A673 (cell line): Measurements from ENCODE around the gene NAB2. TPM values are rescaled to one million over a fixed set of nuclear protein-coding genes. Genes with fewer than 3 reads are reported as not detected.
"Not testable (repeated sequence)": the region's sequence is repeated elsewhere in the genome, so short reads cannot be mapped to it uniquely, and the experiment has no call there.

Experiments
- BruUV-seq: library from RNA; stranded (reverse); fragments of 400-500 nt; replicated peaks from 2 replicates; lab custom pipeline; 2021; lab: Mats Ljungman, UMichigan
- CTCF ChIA-PET: fragments of 300-600 bp; sonication (Branson Sonifier 250); formaldehyde crosslinking; loops from one replicate; lab custom pipeline; 2022; ENCODE audit warnings: antibody characterized with exemption; lab: Charles Lee
- POLR2A ChIA-PET: fragments of 300-600 bp; sonication (Branson Sonifier 250); formaldehyde crosslinking; loops from one replicate; lab custom pipeline; 2022; ENCODE audit warnings: antibody characterized with exemption; ENCODE audit not compliant: low non-redundant PET; lab: Charles Lee
- DNase-seq: peaks from one replicate; pipeline ENCODE4 v3.0.0-alpha.2; 2015; ENCODE audit warnings: low spot score
- H3K27ac ChIP-seq: fragments of 200-600 bp; sonication (generic); 2 replicates; pipeline ENCODE4 v1.5.1; 2016; ENCODE audit warnings: mixed run types, low read depth, mild to moderate bottlenecking, mixed read lengths, antibody characterized with exemption, low read length; ENCODE audit not compliant: poor library complexity, severe bottlenecking
- H3K27me3 ChIP-seq: fragments of 200-600 bp; sonication (generic); replicated peaks from 2 replicates; pipeline ENCODE4 v1.6.1; 2017; ENCODE audit warnings: mixed run types, low read depth, mild to moderate bottlenecking, mixed read lengths, antibody characterized with exemption, low read length; ENCODE audit not compliant: insufficient read depth, poor library complexity
- H3K36me3 ChIP-seq: fragments of 200-600 bp; sonication (generic); 2 replicates; pipeline ENCODE4 v1.6.1; 2016; ENCODE audit warnings: mixed run types, mild to moderate bottlenecking, mixed read lengths, antibody characterized with exemption, low read length; ENCODE audit not compliant: insufficient read depth, poor library complexity, severe bottlenecking
- H3K4me1 ChIP-seq: fragments of 200-600 bp; sonication (generic); 2 replicates; pipeline ENCODE4 v1.6.1; 2017; ENCODE audit warnings: mixed run types, mild to moderate bottlenecking, mixed read lengths, antibody characterized with exemption, low read length; ENCODE audit not compliant: insufficient read depth, poor library complexity, severe bottlenecking
- H3K4me3 ChIP-seq: fragments of 200-600 bp; sonication (generic); 2 replicates; pipeline ENCODE4 v1.5.1; 2016; ENCODE audit warnings: low read depth, mixed run types, mild to moderate bottlenecking, mixed read lengths, low read length; ENCODE audit not compliant: poor library complexity, severe bottlenecking
- H3K9me3 ChIP-seq: fragments of 200-600 bp; sonication (generic); 2 replicates; pipeline ENCODE4 v1.6.1; 2016; ENCODE audit warnings: mixed run types, low read depth, mild to moderate bottlenecking, mixed read lengths, antibody characterized with exemption, low read length; ENCODE audit not compliant: poor library complexity, severe bottlenecking
- CTCF ChIP-seq: fragments of 300-800, 200-600 bp; sonication (generic); conservative IDR thresholded peaks from 2 replicates; pipeline ENCODE4 v1.5.1; 2017; ENCODE audit warnings: low read depth, mild to moderate bottlenecking, antibody characterized with exemption, low read length, moderate library complexity, mixed read lengths
- EZH2 ChIP-seq: fragments of 200-600 bp; sonication (generic); IDR thresholded peaks from 2 replicates; pipeline ENCODE4 v1.6.1; 2017; ENCODE audit warnings: borderline replicate concordance, low read depth, mild to moderate bottlenecking, mixed read lengths, antibody characterized with exemption, low read length; ENCODE audit not compliant: poor library complexity, severe bottlenecking
- intact Hi-C: fragments of 100-400 bp; cut with micrococcal nuclease; formaldehyde crosslinking; loops from one replicate; pipeline ENCODE4 v1.10.0; 2022; ENCODE audit not compliant: unreplicated experiment
- total RNA-seq: library from RNA; stranded (reverse); gene quantifications from 2 replicates; pipeline ENCODE4 v1.2.3, GENCODE V29; 2021

The NAB2 gene
- total RNA-seq, 1 experiment from 2014 or later, result 61.8 TPM

GRCh38 chr12:57066245-57066644 lies 22.7 kb upstream of the NAB2 start:
- intact Hi-C loops, result loop anchor here (5.0 kb wide), 1 partner anchor 106 kb away; no protein-coding TSS in a partner anchor
- BruUV-seq, result no TSS peak
- POLR2A ChIA-PET, result no interaction called here

GRCh38 chr12:57069523-57069922 lies 19.4 kb upstream of the NAB2 start:
- ChIA-PET POLR2A (interaction anchor here (0.6 to 1.0 kb wide), 3 partner anchors 17 to 58 kb away, joined by 3 to 4 read pairs (median 4); partner anchors contain the start of gene LRP1), CTCF (interaction anchor here (0.5 to 2.1 kb wide), 10 partner anchors 10 to 376 kb away, joined by 3 to 87 read pairs (median 5); partner anchors contain the start of genes LRP1 and STAT6)
- H3K36me3 ChIP-seq, result peaks cover 72% of the 10 kb centered on the region
- H3K4me1 ChIP-seq, result peaks cover 11% of the 10 kb centered on the region
- no peaks in the 10 kb centered on the region for H3K9me3 ChIP-seq
- H3K4me3 ChIP-seq, result no peak overlapping the region
- intact Hi-C loops, result loop anchor here (1.0 to 5.0 kb wide), 2 partner anchors 43 to 103 kb away; no protein-coding TSS in a partner anchor
- TF ChIP-seq CTCF, result peak; percentile 87
- TF ChIP-seq EZH2, result no peak
- peak; percentile 86 for DNase-seq
- H3K27ac ChIP-seq, result peak overlapping the region; percentile 21
- BruUV-seq, result no TSS peak
- no peaks in the 10 kb centered on the region for H3K27me3 ChIP-seq

More at GRCh38 chr12:57066245-57066644, 22.7 kb upstream of the NAB2 start:
- no peaks in the 10 kb centered on the region for H3K9me3 ChIP-seq
- peaks cover 29% of the 10 kb centered on the region for H3K4me1 ChIP-seq
- H3K27me3 ChIP-seq, result no peaks in the 10 kb centered on the region
- H3K27ac ChIP-seq, result no peak overlapping the region
- H3K4me3 ChIP-seq, result no peak overlapping the region
- DNase-seq, result no peak
- CTCF ChIA-PET, result no interaction called here
- no peak for TF ChIP-seq EZH2
- TF ChIP-seq CTCF, result no peak
- H3K36me3 ChIP-seq, result peaks cover 60% of the 10 kb centered on the region

GRCh38 chr12:57072661-57073060 lies 16.3 kb upstream of the NAB2 start:
- Histone ChIP-seq H3K27me3 (no peaks in the 10 kb centered on the region), H3K4me1 (no peaks in the 10 kb centered on the region), H3K4me3 (no peak overlapping the region), H3K9me3 (no peaks in the 10 kb centered on the region), H3K36me3 (peaks cover 60% of the 10 kb centered on the region), H3K27ac (no peak overlapping the region)
- ChIA-PET POLR2A (no interaction called here), CTCF (no interaction called here)
- no peak for DNase-seq
- no peak for TF ChIP-seq CTCF
- TF ChIP-seq EZH2, result no peak
- intact Hi-C loops, result no loop called here
- BruUV-seq, result no TSS peak

GRCh38 chr12:57073566-57074450 lies 15.1 kb upstream of the NAB2 start:
- H3K4me3 ChIP-seq, H3K27me3 ChIP-seq, DNase-seq, BruUV-seq, CTCF ChIA-PET, intact Hi-C loops, POLR2A ChIA-PET, H3K9me3 ChIP-seq, H3K4me1 ChIP-seq: not testable (repeated sequence)
- Histone ChIP-seq H3K27ac (peak overlapping the region; percentile 25), H3K36me3 (peaks cover 49% of the 10 kb centered on the region)
